NCI-H128 (cell line): ENCODE results near the gene CT47A7.
"Not testable (repeated sequence)": the region's sequence is repeated elsewhere in the genome, so short reads cannot be mapped to it uniquely, and the experiment has no call there.

Experiments used
- DNase-seq: peaks from one replicate; lab custom pipeline; 2025; ENCODE audit not compliant: unreplicated experiment; lab: John Stamatoyannopoulos, UW

Gene CT47A7

GRCh38 chrX:120956500-120956899 lies at the start of gene CT47A7:
Gene CT47A7 (minus strand): TSS chrX:120956600. CDS start chrX:120956345, 255 bp downstream.
- not testable (repeated sequence) for DNase-seq

GRCh38 chrX:121000589-121000988 lies 44.2 kb upstream of the CT47A7 start:
- DNase-seq: no peak

GRCh38 chrX:120999413-120999812 lies 43.0 kb upstream of the CT47A7 start:
- no peak for DNase-seq

- not testable (repeated sequence) for DNase-seq
Observed at GRCh38 chrX:120985660-120986059, 29.3 kb upstream of the CT47A7 start, which contains the start of gene CT47A1. Gene CT47A1 (minus strand): TSS chrX:120985760. CDS start chrX:120985529, 231 bp downstream.
